Heart right ventricle (tissue), 16 donors: ENCODE data around the gene SHB. TPM values are rescaled to one million over a fixed set of nuclear protein-coding genes. Genes with fewer than 3 reads are reported as not detected.

Source experiments
- ATAC-seq, 8 donors: fragments of 200-7000 bp; cut with Tn5 transposase; one replicate each; pipeline ENCODE4 v1.9.1; 2020; ENCODE audit warnings: mild to moderate bottlenecking in 8 of 8, moderate library complexity in 8 of 8, moderate number of reproducible peaks in 1 of 8
- DNase-seq, 2 donors: peaks; one replicate each; pipeline ENCODE4 v3.0.0-alpha.2; 2020
- H3K27ac ChIP-seq, 10 donors: fragments of 200-600 bp; sonication (generic) in 2 of 10; one replicate each; pipeline versions ENCODE4 v1.5.0 to v1.8.0; 2020 to 2022; ENCODE audit warnings: mild to moderate bottlenecking in 3 of 10
- H3K27me3 ChIP-seq, 7 donors: fragments of 200-600 bp; one replicate each; pipeline ENCODE4 v1.8.0; 2021 to 2022; ENCODE audit warnings: mild to moderate bottlenecking in 2 of 7
- H3K36me3 ChIP-seq, 9 donors: fragments of 200-600 bp; sonication (generic) in 1 of 9; one replicate each; pipeline versions ENCODE4 v1.5.0 to v1.8.0; 2020 to 2022; ENCODE audit warnings: mild to moderate bottlenecking in 2 of 9
- H3K4me1 ChIP-seq, 9 donors: fragments of 200-600 bp; sonication (generic) in 1 of 9; one replicate each; pipeline versions ENCODE4 v1.5.0 to v1.8.0; 2020 to 2022; ENCODE audit warnings: mild to moderate bottlenecking in 4 of 9
- H3K4me3 ChIP-seq, 10 donors: fragments of 200-600 bp; sonication (generic) in 2 of 10; one replicate each; pipeline versions ENCODE4 v1.5.0 to v1.8.0; 2020 to 2022; ENCODE audit warnings: mild to moderate bottlenecking in 7 of 10, moderate library complexity in 2 of 10
- H3K9me3 ChIP-seq, 11 donors: fragments of 200-600 bp in 10 of 11; sonication (generic) in 2 of 11; one replicate each; pipeline versions ENCODE4 v1.5.0 to v1.8.0; 2013 to 2022; ENCODE audit warnings: mild to moderate bottlenecking in 2 of 11, control low read depth in 1 of 11, moderate library complexity in 1 of 11
- CTCF ChIP-seq, 9 donors: fragments of 200-600 bp; sonication (generic) in 2 of 9; IDR thresholded peaks; one replicate each; pipeline versions ENCODE4 v1.5.0 to v1.8.0; 2021 to 2022; ENCODE audit warnings: antibody characterized with exemption in 9 of 9, mild to moderate bottlenecking in 5 of 9, moderate library complexity in 1 of 9
- WGBS, 2 donors: extraction: QIAGEN DNeasy Blood & Tissue Kit; methylation state at CpG; one replicate each; pipeline ENCODE4 v1.1.7; 2013; ENCODE audit warnings: inconsistent platforms in 1 of 2; 5-methylcytosine and 5-hydroxymethylcytosine counted together
- intact Hi-C, 10 donors: fragments of 100-400 bp; cut with DNase I; formaldehyde crosslinking; loops; one replicate each; pipeline versions ENCODE4 v1.11.1 to v1.14.2; 2022
- polyA plus RNA-seq, 2 donors: library from polyadenylated mRNA; stranded (reverse); fragments of 200-250 nt; gene quantifications; one replicate each; pipeline ENCODE4 v1.2.3, GENCODE V29; 2013
- total RNA-seq, 10 donors: library from RNA; stranded (reverse); fragmentation: NEBNext Ultra II Directional in 3 of 10; extraction: Animal tissue kit (Norgen Biotek cat#: 25700) in 3 of 10; gene quantifications; one replicate each; pipeline versions ENCODE4 v1.2.1 to v1.2.4, GENCODE V29; 2021 to 2023
- donor health status: Arrhythmogenic right ventricular cardiomyopathy.
- donor health status: ischemic (EF 13 %, LVEDD 7.1; RV severe dilation, severe dysfunction).
- donor health status: healthy with polysubstance abuse.
- donor health status: DM: no; HTN: yes; CAD: no.
- donor health status: DM: no; HTN: no; CAD: no.
- donor health status: ischemic (EF 25% LVEDD 6.9; RV normal size, moderate dysfunction).
- donor health status: ischemic (EF 25% LVEDD 5.7; RV mildly dilated, moderate dysfunction).
- donor health status: healthy.
- donor health status: DM: yes; HTN: yes; CAD: no.
- donor health status: Ischemic cardiomyopathy.
- donor health status: ischemic (EF 35%, LVEDD 5.7; RV mildly dilated, moderate dysfunction).
- donor health status: nonischemic (EF 11% LVEDD 7.7; RV severe dilation, severe dysfunction).
- donor health status: DM: yes; HTN: yes; CAD: no.
- donor health status: PGD.
- donor health status: ischemic (EF 29% LVEDD 5.4; RV normal size, mild dysfunction).
- donor health status: nonischemic (EF 23%, LVEDD 6.1; RV moderate dilation, normal function).

Gene SHB
- total and polyA plus RNA-seq, 12 donors: 5.7 to 26.6 (median 18.0) TPM

- intact Hi-C loops: loop anchor here in 1 of 10 donors (10.0 kb wide), 1 partner anchor 176 kb away; no protein-coding TSS in a partner anchor
- TF ChIP-seq CTCF (IDR thresholded peaks at IDR 0.05): no peak
- Histone ChIP-seq H3K36me3 (no peaks in the 10 kb centered on the region), H3K27ac (no peak overlapping the region), H3K4me1 (peaks cover 0 to 6% (median 0%) of the 10 kb centered on the region in 9 donors), H3K27me3 (peaks cover 0 to 8% (median 0%) of the 10 kb centered on the region in 7 donors), H3K4me3 (no peak overlapping the region), H3K9me3 (no peaks in the 10 kb centered on the region)
- ATAC-seq (no peak), DNase-seq (no peak)
- WGBS, 2 donors: 88 to 94% methylated on average over 1 of the region's 1 CpG
Observed at GRCh38 chr9:38108326-38108725, 39.3 kb upstream of the SHB start.

- intact Hi-C loops: loop anchor here in 1 of 10 donors (10.0 kb wide), 1 partner anchor 177 kb away; no protein-coding TSS in a partner anchor
Observed at GRCh38 chr9:38107811-38108304, 38.8 kb upstream of the SHB start.

GRCh38 chr9:38107405-38107804, 38.4 kb upstream of the SHB start:
- TF ChIP-seq CTCF (IDR thresholded peaks at IDR 0.05): no peak
- whole genome bisulfite sequencing, 2 donors: 92 to 95% methylated on average over 3 of the region's 3 CpGs
- ATAC-seq: no peak
- Histone ChIP-seq H3K4me1 (peaks cover 0 to 6% (median 0%) of the 10 kb centered on the region in 9 donors), H3K4me3 (no peak overlapping the region), H3K36me3 (no peaks in the 10 kb centered on the region), H3K9me3 (no peaks in the 10 kb centered on the region), H3K27me3 (peaks cover 0 to 8% (median 0%) of the 10 kb centered on the region in 7 donors), H3K27ac (no peak overlapping the region)
- intact Hi-C loops: loop anchor here in 1 of 10 donors (10.0 kb wide), 1 partner anchor 177 kb away; no protein-coding TSS in a partner anchor
- no peak for DNase-seq

More at GRCh38 chr9:38107811-38108304, 38.8 kb upstream of the SHB start:
- ATAC-seq (no peak), DNase-seq (no peak)
- Histone ChIP-seq H3K4me1 (peaks cover 0 to 6% (median 0%) of the 10 kb centered on the region in 9 donors), H3K27me3 (peaks cover 0 to 8% (median 0%) of the 10 kb centered on the region in 7 donors), H3K27ac (no peak overlapping the region), H3K4me3 (no peak overlapping the region), H3K9me3 (no peaks in the 10 kb centered on the region), H3K36me3 (no peaks in the 10 kb centered on the region)
- TF ChIP-seq CTCF (IDR thresholded peaks at IDR 0.05): no peak
- WGBS, 2 donors: 79 to 80% methylated on average over 8 of the region's 8 CpGs

GRCh38 chr9:38106488-38106887, 37.5 kb upstream of the SHB start:
- ATAC-seq (no peak), DNase-seq (no peak)
- H3K4me1 ChIP-seq: peaks cover 0 to 6% (median 0%) of the 10 kb centered on the region in 9 donors
- 86 to 87% methylated on average over 3 of the region's 3 CpGs for WGBS, 2 donors
- H3K9me3 ChIP-seq: no peaks in the 10 kb centered on the region
- no peak overlapping the region for H3K4me3 ChIP-seq
- no peak for TF ChIP-seq CTCF (IDR thresholded peaks at IDR 0.05)
- peaks cover 0 to 9% (median 0%) of the 10 kb centered on the region in 7 donors for H3K27me3 ChIP-seq
- no peak overlapping the region for H3K27ac ChIP-seq
- no peaks in the 10 kb centered on the region for H3K36me3 ChIP-seq
- intact Hi-C loops: loop anchor here in 1 of 10 donors (10.0 kb wide), 1 partner anchor 178 kb away; no protein-coding TSS in a partner anchor
